ENCODE data around the gene SYNC.
A peak's percentile ranks its signal among the peaks of the same experiment; 100 is the strongest.
"Not testable (repeated sequence)": the region's sequence is repeated elsewhere in the genome, so short reads cannot be mapped to it uniquely, and the experiment has no call there.

The SYNC gene

GRCh38 chr1:32693455-32694174 lies 9.0 kb downstream of the SYNC start:
- DNase-seq, result no peak

GRCh38 chr1:32686387-32686786 lies 16.2 kb downstream of the SYNC start:
- DNase-seq, result no peak

GRCh38 chr1:32685498-32685897 lies 17.1 kb downstream of the SYNC start:
- no peak for DNase-seq

DNA sequence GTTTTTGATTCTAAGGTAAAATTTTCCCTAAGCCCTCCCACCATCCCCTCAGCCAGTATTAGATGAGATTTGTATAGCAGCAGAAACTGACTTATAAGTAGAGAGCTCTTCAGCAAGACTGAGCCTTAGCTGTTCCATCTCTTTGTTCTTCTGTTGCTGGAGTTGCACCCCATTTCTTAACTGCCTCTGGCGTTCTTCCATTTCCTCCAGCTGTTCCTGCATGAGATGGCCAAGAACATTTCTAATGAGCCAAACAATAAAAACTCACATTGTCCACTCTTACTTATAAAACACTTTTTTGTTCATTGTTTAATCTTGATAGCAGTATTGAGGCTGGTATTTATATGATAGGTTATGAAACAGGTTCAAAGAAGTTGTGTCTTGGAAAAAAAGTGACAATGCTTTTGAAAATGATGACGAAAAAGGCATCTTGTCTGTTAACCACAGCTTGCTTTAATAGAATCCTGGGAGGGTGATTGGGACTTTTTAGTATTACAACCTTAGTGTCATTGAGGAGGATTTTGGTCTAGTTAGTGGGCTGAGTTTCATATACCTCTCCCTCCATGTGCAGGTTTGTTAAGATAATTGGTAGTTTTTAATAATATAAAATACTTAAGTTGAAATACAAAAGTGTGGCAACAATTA lies 18.3 kb downstream of the SYNC start:
- no peak for DNase-seq

GRCh38 chr1:32683397-32683796 lies 19.2 kb downstream of the SYNC start:
- DNase-seq, result no peak

DNA sequence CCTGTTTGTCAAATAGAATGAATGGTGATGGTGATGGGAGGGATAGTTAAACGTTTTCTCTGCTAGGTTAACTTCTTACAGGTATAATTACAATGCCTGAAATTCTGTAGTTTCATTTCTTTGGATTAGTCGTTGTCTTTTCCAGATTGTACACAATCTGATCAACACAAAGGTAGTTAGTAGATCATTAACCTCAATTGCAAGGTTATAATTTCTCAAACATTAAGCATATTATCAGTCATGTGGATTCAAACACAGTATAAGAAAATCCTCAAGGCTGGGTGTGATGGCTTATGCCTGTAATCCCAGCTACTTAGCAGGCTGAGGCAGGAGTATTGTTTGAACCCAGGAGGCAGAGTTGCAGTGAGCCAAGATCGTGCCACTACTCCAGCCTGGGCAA lies 20.6 kb downstream of the SYNC start:
- DNase-seq, result no peak

- DNase-seq, result no peak
Measured at GRCh38 chr1:32681509-32681908, 21.1 kb downstream of the SYNC start.

GRCh38 chr1:32680642-32681041 lies 21.9 kb downstream of the SYNC start:
- no peak for DNase-seq

DNA sequence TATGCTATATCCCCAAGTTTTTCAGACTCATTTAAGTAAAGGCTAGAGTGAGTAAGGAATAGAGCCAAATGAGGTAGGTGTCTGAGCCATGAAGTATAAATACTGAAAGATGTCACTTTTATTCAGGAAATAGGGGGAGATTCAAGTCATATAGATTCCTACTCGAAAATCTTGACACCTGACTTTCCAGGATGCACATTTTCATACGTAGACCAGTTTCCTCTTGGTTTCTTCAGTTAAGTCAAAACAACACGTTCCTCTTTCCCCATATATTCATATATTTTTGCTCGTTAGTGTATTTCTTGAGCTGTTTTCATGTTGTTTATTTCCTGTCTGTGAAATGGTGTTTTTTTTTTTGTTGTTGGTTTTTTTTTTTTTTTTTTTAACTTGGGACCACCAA lies 22.6 kb downstream of the SYNC start:
- DNase-seq, result not testable (repeated sequence)

DNA sequence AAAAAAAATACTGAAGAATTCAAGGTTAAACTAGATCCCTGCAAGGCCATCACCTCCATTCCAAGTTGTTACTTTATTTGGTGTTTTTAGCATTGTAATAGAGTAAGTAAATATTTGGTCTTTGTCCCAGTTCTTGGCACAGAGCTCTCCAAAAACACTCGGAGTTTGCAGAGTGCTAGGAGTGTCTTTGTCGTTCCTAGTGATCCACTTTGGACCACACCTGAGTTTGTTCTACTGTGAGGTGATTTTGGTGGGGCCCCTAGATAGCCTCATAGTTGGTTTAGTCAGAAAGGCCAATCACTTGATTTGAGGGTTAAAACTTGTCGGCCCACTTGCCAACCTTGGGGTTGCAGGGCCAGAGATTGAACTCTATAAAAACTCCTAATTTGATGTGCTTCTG lies 25.6 kb downstream of the SYNC start:
- no peak for DNase-seq

GRCh38 chr1:32668716-32669115 lies 33.9 kb downstream of the SYNC start:
- not testable (repeated sequence) for DNase-seq

- no peak for DNase-seq
Measured at GRCh38 chr1:32666901-32667566, 35.5 kb downstream of the SYNC start.

DNA sequence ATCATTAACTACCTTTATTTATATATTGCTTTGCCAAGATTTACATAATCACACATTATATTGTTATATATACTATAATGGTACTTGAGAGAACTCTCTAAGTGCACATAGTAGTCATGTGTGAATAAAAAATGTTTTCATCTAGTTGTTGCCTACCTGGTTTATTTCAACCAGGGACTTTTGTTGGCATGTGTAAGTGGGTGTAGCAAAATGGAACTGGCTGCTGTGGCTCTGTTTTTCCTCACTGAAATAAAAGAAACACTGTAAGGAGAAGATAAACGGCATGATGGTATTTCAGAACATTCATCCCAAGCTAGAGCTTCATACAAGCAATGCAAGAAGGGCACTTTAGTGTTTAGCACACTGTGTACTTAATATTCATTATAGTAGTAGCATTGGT lies 36.7 kb downstream of the SYNC start:
- no peak for DNase-seq

DNA sequence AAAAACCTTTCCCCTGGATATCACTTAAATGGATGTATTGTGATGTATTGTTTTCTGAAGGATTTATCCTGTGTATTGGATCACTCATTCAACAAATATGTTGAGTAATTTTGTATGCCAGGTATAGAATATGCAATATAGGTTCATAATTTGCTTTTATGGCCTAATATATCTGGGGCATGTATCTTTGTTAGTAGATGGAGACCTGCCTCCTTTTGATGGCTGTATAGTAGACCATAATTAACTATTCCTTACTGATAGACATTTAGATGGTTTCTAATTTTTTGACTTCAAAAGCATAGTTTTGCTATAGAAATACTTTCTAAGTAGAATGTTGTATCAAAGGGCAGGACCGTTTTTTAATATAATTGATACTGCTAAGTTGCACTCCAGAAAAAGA lies 43.0 kb downstream of the SYNC start:
- no peak for DNase-seq

GRCh38 chr1:32652244-32652962 lies 50.2 kb downstream of the SYNC start:
- no peak for DNase-seq

DNA sequence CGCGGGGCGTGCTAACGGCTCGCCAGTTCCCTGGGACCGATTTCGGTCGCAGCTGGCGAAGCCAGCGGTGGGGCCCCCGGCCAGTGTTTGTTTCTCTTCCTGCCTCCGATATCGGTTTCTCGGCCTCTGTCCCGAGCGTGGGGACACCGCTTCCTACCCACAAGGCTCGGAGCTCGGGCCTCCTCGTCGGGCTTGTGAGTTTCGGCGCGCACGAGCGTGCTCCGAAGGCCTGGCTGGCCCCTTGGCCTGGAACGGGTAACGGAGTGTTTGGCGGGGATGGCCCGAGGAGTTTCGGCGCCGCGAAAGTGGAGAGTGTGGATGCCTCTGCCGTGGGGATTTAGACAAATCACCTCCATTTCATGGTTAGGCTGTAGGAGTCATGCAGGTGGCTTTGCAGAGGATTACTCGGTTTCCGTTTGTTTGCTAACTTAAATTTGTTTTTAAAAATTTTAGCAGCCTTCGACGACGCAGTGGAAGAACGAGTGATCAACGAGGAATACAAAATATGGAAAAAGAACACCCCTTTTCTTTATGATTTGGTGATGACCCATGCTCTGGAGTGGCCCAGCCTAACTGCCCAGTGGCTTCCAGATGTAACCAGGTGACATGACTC lies 51.0 kb downstream of the SYNC start:
- DNase-seq, result no peak

GRCh38 chr1:32650752-32651460 lies 51.7 kb downstream of the SYNC start, which contains the start of gene RBBP4:
Gene RBBP4, plus strand, starts transcription at chr1:32651208. Its CDS starts 99 bp downstream, at chr1:32651307.
- DNase-seq, result peak; percentile 100

GRCh38 chr1:32650248-32650751 lies 52.3 kb downstream of the SYNC start, which contains the start of gene ZBTB8OS:
Gene ZBTB8OS, minus strand, starts transcription at chr1:32650550. Its CDS starts 21 bp downstream, at chr1:32650529.
- peak; percentile 97 for DNase-seq

DNA sequence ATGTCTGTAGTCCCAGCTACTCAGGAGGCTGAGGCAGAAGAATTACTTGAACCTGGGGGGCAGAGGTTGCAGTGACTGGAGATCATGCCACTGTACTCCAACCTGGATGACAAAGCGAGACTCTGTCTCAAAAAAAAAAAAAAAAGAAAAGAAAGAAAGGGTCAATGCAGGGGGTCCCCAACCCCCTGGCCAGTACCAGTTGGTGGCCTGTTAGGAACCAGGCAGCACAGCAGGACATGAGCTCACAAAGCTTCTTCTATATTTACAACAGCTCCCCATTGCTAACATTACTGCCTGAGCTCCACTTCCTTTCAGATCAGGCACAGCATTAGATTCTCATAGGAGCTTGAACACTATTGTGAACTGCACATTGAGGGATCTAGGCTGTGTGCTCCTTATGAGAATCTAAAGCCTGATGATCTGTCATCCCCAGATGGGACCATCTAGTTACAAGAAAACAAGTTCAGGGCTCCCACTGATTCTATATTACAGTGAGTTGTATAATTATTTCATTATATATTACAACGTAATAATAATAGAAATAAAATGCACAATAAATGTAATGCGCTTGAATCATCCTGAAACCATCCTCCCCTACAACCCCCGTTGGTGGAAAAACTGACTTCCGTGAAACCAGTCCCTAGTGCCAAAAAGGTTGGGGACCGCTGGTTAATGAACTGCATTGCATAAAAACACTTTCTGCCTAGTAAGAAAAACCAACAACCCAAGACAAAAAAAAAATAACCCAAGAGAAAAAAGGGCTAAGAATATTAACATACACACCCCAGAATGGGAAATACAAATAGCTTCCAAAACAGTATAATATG lies 55.0 kb downstream of the SYNC start:
- no peak for DNase-seq

DNA sequence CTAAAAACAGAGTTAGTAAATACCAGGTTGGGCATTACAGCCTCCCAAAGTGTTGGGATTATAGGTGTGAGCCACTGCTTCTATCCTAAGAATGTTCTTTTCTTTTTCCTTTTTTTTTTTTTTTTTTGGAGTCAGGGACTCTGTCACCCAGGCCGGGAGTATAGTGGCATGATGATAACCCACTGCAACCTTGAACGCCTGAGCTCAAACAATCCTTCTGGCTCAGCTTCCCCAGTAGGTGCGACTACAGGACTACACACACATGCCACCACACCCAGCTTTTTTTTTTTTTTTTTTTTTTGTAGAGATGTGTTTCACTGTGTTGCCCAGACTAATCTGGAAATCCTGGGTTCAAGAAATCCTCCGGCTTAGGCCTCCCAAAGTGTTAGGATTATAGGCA lies 58.1 kb downstream of the SYNC start:
- no peak for DNase-seq

- not testable (repeated sequence) for DNase-seq
Measured at GRCh38 chr1:32642292-32642827, 60.2 kb downstream of the SYNC start.

Data from NCI-H774 (cell line).